ENCODE data around the gene QKI. TPM values are rescaled to one million over a fixed set of nuclear protein-coding genes. Genes with fewer than 3 reads are reported as not detected.

Gene QKI
- total and polyA plus RNA-seq, 2 of the 8 experiments (the other 6 are each of a cell fraction or from before 2014, with no cell fraction given), result 181 to 183 TPM

DNA sequence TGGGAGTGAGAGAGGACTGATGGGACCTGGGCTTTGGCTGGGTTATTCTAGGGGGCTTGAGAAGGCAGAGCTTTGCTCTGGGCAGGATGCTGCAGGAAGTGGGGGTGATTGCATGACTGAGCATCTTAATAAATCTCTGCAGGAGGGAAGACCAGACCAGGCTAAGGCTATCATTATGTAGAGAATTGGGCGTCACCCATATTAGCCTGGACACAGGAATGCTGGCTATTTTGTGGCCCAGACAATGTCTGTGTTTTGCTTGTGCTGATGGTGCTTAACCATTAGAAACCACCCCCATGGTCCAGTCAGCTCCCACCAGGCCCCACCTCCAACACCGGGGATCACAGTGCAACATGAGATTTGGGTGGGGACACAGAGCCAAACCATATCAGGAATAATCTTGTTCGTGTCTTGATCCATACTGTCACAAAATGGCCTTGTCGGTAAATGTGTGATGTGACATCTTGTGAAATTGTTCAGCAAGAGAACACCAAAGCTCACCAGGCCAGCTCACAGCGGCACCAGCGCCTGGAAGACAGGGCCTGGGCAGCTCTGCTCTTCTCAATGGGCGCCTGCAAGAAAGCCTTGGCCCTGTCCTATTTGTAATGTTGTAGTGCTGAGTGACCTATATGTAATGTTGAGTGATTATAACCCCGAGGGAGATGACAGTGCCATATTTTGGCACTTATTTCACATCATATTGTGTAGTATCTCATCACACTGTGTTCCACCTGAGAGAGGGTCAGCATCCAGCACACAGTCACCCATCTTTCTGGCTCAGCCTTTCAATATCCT lies 211.8 kb downstream of the QKI start:
- no peak overlapping the region for H3K4me3 ChIP-seq (ENCODE audit: extremely low read depth in 1 of 4, insufficient read depth in 2 of 4, low read depth in 3 of 4, low read length in 4 of 4)
- no peak overlapping the region for H2AK5ac ChIP-seq (ENCODE audit: low read depth, low read length)
- no peak overlapping the region for H3K4ac ChIP-seq (replicated peaks; ENCODE audit: insufficient read length, low read depth, low read length)
- H3K79me2 ChIP-seq (ENCODE audit: control insufficient read depth in 1 of 2, insufficient read depth in 2 of 2, low read length in 2 of 2), result no peaks in the 10 kb centered on the region
- no peak overlapping the region for H2AFZ ChIP-seq (ENCODE audit: low read length)
- no peak overlapping the region for H3K14ac ChIP-seq (ENCODE audit: insufficient read length)
- DNase-seq (ENCODE audit: low read depth in 1 of 2, low spot score in 2 of 2), result no peak
- no peak overlapping the region for H3K18ac ChIP-seq (ENCODE audit: extremely low read depth, low read length)
- peaks cover 0 to 12% of the 10 kb centered on the region in 2 experiments; a peak in 1 of 4 replicates for H3K9me3 ChIP-seq (ENCODE audit: insufficient read depth in 2 of 2, low read depth in 1 of 2, low read length in 1 of 2)
- H3K27ac ChIP-seq (ENCODE audit: low read depth, low read length), result no peak overlapping the region
- H3K23me2 ChIP-seq (ENCODE audit: low read depth, low read length), result no peaks in the 10 kb centered on the region
- H2BK5ac ChIP-seq (ENCODE audit: low read depth, low read length), result no peak overlapping the region
- H3K9ac ChIP-seq (replicated peaks in 1 of 4; ENCODE audit: extremely low read depth in 1 of 4, low read depth in 3 of 4, low read length in 3 of 4), result no peak overlapping the region; a peak in 1 of 7 replicates
- TF ChIP-seq RAD21 (IDR thresholded peaks at IDR 0.05 in 1 of 2, conservative IDR thresholded peaks at IDR 0.05 in 1 of 2; ENCODE audit: low read depth in 2 of 2, low read length in 2 of 2), result no peak
- no peak for TF ChIP-seq SP4 (IDR thresholded peaks at IDR 0.05; ENCODE audit: low read length)
- TF ChIP-seq KDM4A (IDR thresholded peaks at IDR 0.05; ENCODE audit: low read depth, low read length, severe bottlenecking), result no peak
- no peak for TF ChIP-seq GTF2F1 (IDR thresholded peaks at IDR 0.05; ENCODE audit: borderline replicate concordance, low read depth, low read length)
- TF ChIP-seq CBX8 (IDR thresholded peaks at IDR 0.05; ENCODE audit: borderline replicate concordance, low read depth, low read length), result no peak
- no peak for TF ChIP-seq CHD1 (IDR thresholded peaks at IDR 0.05; ENCODE audit: low read depth, low read length)
- TF ChIP-seq, protein P1, sequence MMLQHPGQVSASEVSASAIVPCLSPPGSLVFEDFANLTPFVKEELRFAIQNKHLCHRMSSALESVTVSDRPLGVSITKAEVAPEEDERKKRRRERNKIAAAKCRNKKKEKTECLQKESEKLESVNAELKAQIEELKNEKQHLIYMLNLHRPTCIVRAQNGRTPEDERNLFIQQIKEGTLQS (IDR thresholded peaks at IDR 0.05; ENCODE audit: insufficient read depth, low read depth, low read length), result no peak
- no peak for TF ChIP-seq FOSL1 (IDR thresholded peaks at IDR 0.05; ENCODE audit: insufficient read depth, low read depth, low read length)
- H4K91ac ChIP-seq (replicated peaks; ENCODE audit: insufficient read length, low read length), result no peak overlapping the region
- H3K27me3 ChIP-seq (replicated peaks in 1 of 4; ENCODE audit: control insufficient read depth in 3 of 4, extremely low read depth in 1 of 4, insufficient read depth in 3 of 4, low read length in 3 of 4), result no peaks in the 10 kb centered on the region
- POLR2A ChIA-PET (ENCODE audit: partially characterized antibody), result no interaction called here
- H3K4me2 ChIP-seq (ENCODE audit: insufficient read depth in 1 of 2, low read depth in 2 of 2, low read length in 2 of 2), result no peak overlapping the region
- H3K4me1 ChIP-seq (replicated peaks in 1 of 4; ENCODE audit: control insufficient read depth in 3 of 4, insufficient read depth in 4 of 4, low read length in 3 of 4), result no peaks in the 10 kb centered on the region
- no peaks in the 10 kb centered on the region for H4K20me1 ChIP-seq (replicated peaks in 1 of 2; ENCODE audit: control insufficient read depth in 1 of 2, insufficient read depth in 2 of 2, low read length in 2 of 2)
- H3K79me1 ChIP-seq (ENCODE audit: low read depth, low read length), result no peaks in the 10 kb centered on the region
- no peak overlapping the region for H4K5ac ChIP-seq (ENCODE audit: insufficient read length, low read depth, low read length)
- H3K36me3 ChIP-seq (ENCODE audit: control insufficient read depth in 2 of 4, insufficient read depth in 4 of 4, low read length in 3 of 4), result no peaks in the 10 kb centered on the region
- no peak overlapping the region for H2BK20ac ChIP-seq (ENCODE audit: low read length)
- H2BK15ac ChIP-seq (ENCODE audit: low read length), result no peak overlapping the region
- H4K8ac ChIP-seq (ENCODE audit: extremely low read depth, insufficient read depth, low read length), result no peak overlapping the region
- FAIRE-seq, result no peak
- H3K56ac ChIP-seq (replicated peaks; ENCODE audit: insufficient read length, low read depth, low read length), result no peak overlapping the region
- H2BK120ac ChIP-seq (replicated peaks; ENCODE audit: low read depth, low read length), result no peak overlapping the region
- CTCF ChIA-PET (ENCODE audit: partially characterized antibody), result no interaction called here
- H2BK12ac ChIP-seq (ENCODE audit: low read depth, low read length), result no peak overlapping the region
- WGBS, 2 experiments (ENCODE audit: extremely low coverage in 1 of 2, insufficient coverage in 1 of 2, insufficient read length in 1 of 2, insufficient replicate concordance in 2 of 2, low coverage in 1 of 2, low lambda C conversion rate in 2 of 2, missing lambda C conversion rate in 1 of 2), result 94% methylated on average over 8 of the region's 8 CpGs; no CpG with 5 or more reads in 1 of the 2 experiments
- no peak overlapping the region for H3K23ac ChIP-seq (ENCODE audit: insufficient read length)
